Endothelial cell (in vitro differentiated cells): ENCODE data around the gene MATCAP1. TPM values are rescaled to one million over a fixed set of nuclear protein-coding genes. Genes with fewer than 3 reads are reported as not detected.

ENCODE experiments used
- DNase-seq: peaks from one replicate; pipeline ENCODE4 v3.0.0; 2021; ENCODE audit warnings: low spot score
- H3K27ac Mint-ChIP-seq: one replicate; pipeline ENCODE4 v1.8.0; 2021; ENCODE audit warnings: mixed read lengths, inconsistent platforms; ENCODE audit not compliant: unreplicated experiment
- H3K27me3 Mint-ChIP-seq: one replicate; pipeline ENCODE4 v1.8.0; 2021; ENCODE audit warnings: mild to moderate bottlenecking, moderate library complexity, mixed read lengths, inconsistent platforms; ENCODE audit not compliant: unreplicated experiment
- H3K36me3 Mint-ChIP-seq: one replicate; pipeline ENCODE4 v1.8.0; 2021; ENCODE audit warnings: mild to moderate bottlenecking, low read depth, mixed read lengths, inconsistent platforms; ENCODE audit not compliant: unreplicated experiment
- H3K4me1 Mint-ChIP-seq: one replicate; pipeline ENCODE4 v1.8.0; 2021; ENCODE audit warnings: mild to moderate bottlenecking, mixed read lengths, inconsistent platforms; ENCODE audit not compliant: unreplicated experiment
- H3K4me3 Mint-ChIP-seq: one replicate; pipeline ENCODE4 v1.8.0; 2021; ENCODE audit warnings: mild to moderate bottlenecking, mixed read lengths, inconsistent platforms; ENCODE audit not compliant: unreplicated experiment
- H3K9me3 Mint-ChIP-seq: one replicate; pipeline ENCODE4 v1.8.0; 2021; ENCODE audit warnings: mixed read lengths, inconsistent platforms; ENCODE audit not compliant: unreplicated experiment
- total RNA-seq: library from RNA; stranded (reverse); fragmentation: NEBNext Ultra II Directional; extraction: Animal tissue kit (Norgen Biotek cat#: 25700); gene quantifications from one replicate; pipeline ENCODE4 v1.2.1, GENCODE V29; 2021; ENCODE audit not compliant: unreplicated experiment
- TF ChIP-seq, protein P1 (sequence below): fragments of 200-600 bp; sonication (generic); IDR thresholded peaks from one replicate; pipeline ENCODE4 v1.5.0; 2021; ENCODE audit warnings: antibody characterized with exemption; ENCODE audit not compliant: unreplicated experiment

Gene MATCAP1
- total RNA-seq, 1 donor from 2014 or later = 88.8 TPM

DNA sequence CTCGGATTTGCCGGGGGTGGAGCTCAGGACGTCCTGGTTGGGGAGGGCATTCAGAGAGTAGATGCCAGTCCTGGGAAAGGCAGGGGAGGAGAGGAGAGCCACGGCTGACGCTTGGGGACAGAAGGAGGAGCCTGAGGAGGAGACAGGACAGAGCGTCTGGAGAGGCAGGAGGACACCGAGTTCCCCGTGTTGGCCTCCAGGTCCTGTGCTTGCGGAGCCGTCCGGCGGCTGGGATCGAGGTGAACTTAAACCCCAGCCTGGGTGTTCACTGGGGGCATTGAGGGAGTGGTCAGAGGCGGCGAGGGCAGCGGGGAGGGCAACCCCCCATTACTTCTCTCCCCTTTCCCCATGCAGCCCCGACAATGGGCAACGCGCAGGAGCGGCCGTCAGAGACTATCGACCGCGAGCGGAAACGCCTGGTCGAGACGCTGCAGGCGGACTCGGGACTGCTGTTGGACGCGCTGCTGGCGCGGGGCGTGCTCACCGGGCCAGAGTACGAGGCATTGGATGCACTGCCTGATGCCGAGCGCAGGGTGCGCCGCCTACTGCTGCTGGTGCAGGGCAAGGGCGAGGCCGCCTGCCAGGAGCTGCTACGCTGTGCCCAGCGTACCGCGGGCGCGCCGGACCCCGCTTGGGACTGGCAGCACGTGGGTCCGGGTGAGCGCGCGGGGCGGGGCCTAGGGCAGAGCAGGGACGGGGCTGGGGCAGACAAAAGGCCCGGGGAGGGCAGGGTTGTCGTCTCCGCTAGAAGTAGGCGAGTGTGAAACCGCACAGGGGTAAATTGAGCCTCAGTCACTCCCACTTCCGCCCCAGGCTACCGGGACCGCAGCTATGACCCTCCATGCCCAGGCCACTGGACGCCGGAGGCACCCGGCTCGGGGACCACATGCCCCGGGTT is 9.7 kb downstream of the MATCAP1 start:
- peak overlapping the region; percentile 80 for H3K27ac Mint-ChIP-seq
- H3K9me3 Mint-ChIP-seq = no peaks in the 10 kb centered on the region
- TF ChIP-seq, protein P1, sequence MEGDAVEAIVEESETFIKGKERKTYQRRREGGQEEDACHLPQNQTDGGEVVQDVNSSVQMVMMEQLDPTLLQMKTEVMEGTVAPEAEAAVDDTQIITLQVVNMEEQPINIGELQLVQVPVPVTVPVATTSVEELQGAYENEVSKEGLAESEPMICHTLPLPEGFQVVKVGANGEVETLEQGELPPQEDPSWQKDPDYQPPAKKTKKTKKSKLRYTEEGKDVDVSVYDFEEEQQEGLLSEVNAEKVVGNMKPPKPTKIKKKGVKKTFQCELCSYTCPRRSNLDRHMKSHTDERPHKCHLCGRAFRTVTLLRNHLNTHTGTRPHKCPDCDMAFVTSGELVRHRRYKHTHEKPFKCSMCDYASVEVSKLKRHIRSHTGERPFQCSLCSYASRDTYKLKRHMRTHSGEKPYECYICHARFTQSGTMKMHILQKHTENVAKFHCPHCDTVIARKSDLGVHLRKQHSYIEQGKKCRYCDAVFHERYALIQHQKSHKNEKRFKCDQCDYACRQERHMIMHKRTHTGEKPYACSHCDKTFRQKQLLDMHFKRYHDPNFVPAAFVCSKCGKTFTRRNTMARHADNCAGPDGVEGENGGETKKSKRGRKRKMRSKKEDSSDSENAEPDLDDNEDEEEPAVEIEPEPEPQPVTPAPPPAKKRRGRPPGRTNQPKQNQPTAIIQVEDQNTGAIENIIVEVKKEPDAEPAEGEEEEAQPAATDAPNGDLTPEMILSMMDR = peak; percentile 25
- peaks cover 23% of the 10 kb centered on the region for H3K36me3 Mint-ChIP-seq
- peak overlapping the region; percentile 88 for H3K4me3 Mint-ChIP-seq
- H3K27me3 Mint-ChIP-seq = peaks cover 46% of the 10 kb centered on the region
- H3K4me1 Mint-ChIP-seq = peaks cover 28% of the 10 kb centered on the region
- DNase-seq = peak; percentile 70

DNA sequence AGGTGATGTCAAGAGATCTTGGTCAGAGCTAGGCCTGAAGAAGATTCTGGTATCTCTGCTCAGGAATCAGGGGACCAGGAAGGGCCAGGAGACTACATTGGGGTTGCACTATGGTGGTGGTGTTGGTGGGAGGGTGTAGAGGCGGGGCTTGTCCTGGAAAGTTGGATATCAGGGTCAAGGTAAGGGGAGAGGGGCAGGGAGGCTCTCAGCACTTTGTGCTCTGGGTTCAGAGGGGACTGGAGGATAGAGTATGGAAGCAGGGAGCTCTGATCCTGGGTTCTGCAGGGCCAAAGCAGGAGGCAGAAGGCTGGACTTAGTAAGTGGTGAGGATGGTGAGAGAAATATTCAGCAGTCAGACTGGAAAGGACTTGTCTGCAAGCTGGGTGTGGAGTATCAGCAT is 10.4 kb downstream of the MATCAP1 start:
- Mint-ChIP-seq H3K27ac (peak overlapping the region; percentile 80), H3K4me1 (peaks cover 24% of the 10 kb centered on the region), H3K27me3 (peaks cover 51% of the 10 kb centered on the region), H3K9me3 (no peaks in the 10 kb centered on the region), H3K36me3 (peaks cover 20% of the 10 kb centered on the region), H3K4me3 (peak overlapping the region; percentile 88)
- TF ChIP-seq, protein P1 = no peak
- no peak for DNase-seq

DNA sequence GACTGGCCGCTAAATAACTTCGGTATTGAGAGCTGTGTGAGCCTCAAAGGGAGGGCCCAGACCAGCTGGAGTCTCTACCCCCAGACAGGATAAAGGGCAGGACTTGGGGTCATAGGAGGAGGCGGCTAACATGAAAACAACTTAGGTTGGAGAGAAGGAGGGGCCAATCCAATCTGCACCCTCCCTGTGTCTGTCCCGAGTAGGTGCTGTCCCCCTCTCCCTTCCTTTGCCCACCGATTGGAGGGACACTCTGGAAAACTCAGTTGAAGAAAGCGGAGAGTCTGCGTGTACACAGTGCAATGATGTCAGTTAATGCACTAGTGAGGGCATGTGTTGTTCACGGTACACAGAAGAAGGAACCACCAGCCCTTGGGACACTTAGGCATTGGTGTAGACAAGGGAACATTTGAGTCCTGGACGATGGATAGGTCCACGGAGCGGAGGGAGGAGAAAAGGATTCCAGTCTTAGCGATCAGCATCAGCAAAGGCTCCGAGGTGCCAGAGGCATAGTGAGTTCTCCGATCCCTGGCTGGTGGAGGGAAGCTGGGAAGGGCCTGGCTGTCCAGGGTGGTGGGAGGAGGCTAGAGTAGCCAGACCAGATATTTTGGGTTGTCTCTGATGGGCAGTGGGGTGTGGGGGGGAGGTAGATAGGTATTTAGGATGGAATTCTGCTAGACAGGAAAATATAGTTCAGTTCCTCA is 12.7 kb downstream of the MATCAP1 start:
- Mint-ChIP-seq H3K4me3 (peak overlapping the region; percentile 47), H3K27ac (no peak overlapping the region), H3K4me1 (peaks cover 24% of the 10 kb centered on the region), H3K36me3 (peaks cover 6% of the 10 kb centered on the region), H3K9me3 (no peaks in the 10 kb centered on the region), H3K27me3 (peaks cover 54% of the 10 kb centered on the region)
- TF ChIP-seq, protein P1 = no peak
- DNase-seq = no peak

DNA sequence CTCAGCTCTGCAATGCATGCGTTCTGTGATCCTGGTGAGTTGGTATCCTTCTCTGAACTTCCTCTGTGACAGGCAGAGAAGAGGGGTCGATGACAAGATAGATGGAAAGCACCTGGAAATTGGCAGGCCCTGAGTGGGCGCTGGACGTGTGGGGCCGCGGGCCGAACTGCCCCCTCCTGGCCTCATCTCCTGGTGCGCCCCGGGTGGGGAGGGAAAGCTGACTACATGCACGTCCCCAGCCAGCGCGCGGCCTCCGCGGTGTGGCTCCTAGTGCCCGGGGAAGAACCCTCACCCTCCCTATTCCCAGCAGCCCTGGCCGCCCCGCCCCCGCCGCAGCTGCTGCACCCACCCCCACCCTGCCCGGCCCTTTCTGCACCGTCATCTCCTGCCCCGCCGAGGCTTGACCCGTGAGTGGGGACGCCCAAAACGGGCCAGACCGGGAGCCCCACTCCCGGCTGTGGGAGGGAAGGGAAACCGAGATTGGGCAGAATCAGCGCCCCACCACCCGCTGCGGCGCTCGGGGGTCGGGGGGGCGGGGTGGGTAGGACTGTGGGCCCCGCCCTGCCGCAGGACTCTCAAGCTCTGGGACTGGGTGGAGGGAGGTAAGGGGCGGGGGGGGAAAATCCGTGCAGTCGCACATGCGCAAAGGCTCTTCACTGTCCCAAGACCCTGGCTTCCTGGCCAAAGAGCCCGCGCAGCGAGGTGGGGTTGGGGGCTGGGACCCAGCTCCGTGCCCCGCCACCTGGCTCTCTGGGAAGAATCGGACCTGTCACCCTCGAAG is 13.4 kb downstream of the MATCAP1 start, which contains the start of gene NOL3:
Gene NOL3, plus strand, starts transcription at position 371 of the 781 bp plus-strand sequence.
- DNase-seq = no peak
- Mint-ChIP-seq H3K4me1 (peaks cover 24% of the 10 kb centered on the region), H3K36me3 (peaks cover 3% of the 10 kb centered on the region), H3K4me3 (peak within 1 kb of the TSS; percentile 82), H3K27ac (no peak within 1 kb of the TSS), H3K9me3 (no peaks in the 10 kb centered on the region), H3K27me3 (peaks cover 49% of the 10 kb centered on the region)
- TF ChIP-seq, protein P1 = no peak
